HUDEP-2 (cell line): ENCODE data around the gene UMPS.
"Not testable (repeated sequence)": the region's sequence is repeated elsewhere in the genome, so short reads cannot be mapped to it uniquely, and the experiment has no call there.

Experiments used
- DNase-seq, 76 experiments: peaks; one replicate each; lab custom pipeline; 2025; ENCODE audit not compliant: unreplicated experiment in 76 of 76; lab: John Stamatoyannopoulos, UW

UMPS gene

DNA sequence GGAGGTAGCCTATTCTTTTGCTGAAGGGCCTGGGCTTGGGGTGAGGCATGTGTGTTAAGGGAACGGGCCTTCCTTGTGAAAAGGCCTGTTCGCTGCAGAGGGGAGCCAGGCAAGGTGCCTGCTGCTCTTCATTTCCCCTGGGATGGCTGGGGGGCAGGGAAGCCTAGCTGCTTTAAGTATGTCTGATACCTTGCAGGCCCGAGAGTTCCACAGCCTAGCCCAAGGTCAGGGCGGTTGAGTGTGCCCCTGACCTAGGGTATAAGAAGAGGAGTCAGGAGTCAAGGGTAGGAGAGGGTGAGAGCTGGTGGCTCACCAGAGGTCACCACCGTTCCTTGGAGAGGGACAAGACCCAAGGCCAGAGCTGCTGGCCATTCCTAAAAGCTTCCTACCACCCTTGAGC, 46.6 kb downstream of the UMPS start:
- DNase-seq: no peak

DNA sequence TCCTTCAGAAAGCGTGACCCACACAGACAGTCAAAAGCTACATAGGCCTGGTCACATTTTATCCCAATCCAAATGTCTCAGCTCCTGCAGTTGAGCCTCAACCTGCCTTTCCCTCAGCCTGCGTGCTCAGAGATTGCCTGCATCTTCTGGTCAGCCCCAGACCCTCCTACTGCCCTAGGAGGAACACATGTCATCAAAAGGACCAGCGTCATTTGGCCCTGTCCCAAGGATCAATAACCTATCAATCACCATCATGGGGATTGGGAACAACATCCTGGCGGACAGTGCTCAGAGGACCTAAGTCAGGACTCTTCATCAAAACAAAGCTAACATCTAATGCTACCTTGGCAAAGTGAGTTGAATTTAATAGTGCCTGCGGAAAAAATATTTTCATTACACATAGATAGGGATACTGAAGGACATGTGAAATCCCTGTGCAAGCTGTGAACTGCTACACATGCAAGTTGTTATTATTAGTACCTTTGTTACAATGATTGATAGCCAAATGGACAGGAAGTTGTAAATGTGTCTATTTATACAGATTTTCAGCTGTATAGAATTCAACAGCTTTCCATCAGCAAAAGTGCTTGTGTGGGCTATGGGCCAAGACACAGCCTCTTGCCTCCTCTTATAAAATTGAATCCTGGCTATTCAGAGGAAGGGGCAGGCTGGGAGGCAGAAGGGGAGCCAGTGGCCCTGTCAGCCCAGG, 47.7 kb downstream of the UMPS start:
- DNase-seq: no peak

- no peak for DNase-seq
Observed at GRCh38 chr3:124779116-124779515, 48.9 kb downstream of the UMPS start.

GRCh38 chr3:124779751-124780191, 49.5 kb downstream of the UMPS start:
- no peak for DNase-seq

GRCh38 chr3:124780356-124780755, 50.1 kb downstream of the UMPS start:
- no peak for DNase-seq

DNA sequence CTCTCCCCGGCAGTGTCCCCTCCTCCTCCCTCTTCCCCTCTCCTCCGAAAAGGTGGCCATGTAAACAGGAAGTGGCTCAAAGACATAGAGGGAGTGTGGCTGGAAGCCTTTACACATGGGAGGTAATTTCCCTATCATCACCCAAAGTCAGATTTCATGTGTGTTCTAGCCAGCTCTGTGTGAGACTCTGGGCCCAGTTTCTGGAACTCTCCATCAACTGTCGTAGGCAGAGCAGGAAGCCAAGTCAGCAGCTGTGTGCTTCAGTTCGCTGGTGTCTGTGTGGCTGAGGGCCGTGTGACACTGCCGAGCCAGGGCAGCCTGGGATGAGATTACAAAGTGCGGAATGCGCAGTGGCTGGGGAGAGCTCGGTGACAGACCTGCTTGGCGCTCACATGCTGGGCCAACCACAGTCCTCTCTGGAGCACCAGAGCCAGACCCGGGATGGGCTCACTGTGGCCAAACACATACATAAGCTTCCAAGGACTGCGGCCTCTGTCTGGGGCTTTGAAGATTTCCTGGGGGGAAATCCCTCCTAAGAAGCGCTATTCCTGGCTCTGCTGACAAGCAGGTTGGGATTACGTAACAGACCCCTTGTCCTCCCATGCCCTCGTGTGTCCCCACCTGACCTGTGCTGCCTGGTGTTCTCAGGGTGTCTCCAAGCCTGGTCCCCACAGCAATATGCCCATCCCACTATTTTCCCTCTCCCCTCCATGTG, 50.7 kb downstream of the UMPS start:
- DNase-seq: no peak

DNA sequence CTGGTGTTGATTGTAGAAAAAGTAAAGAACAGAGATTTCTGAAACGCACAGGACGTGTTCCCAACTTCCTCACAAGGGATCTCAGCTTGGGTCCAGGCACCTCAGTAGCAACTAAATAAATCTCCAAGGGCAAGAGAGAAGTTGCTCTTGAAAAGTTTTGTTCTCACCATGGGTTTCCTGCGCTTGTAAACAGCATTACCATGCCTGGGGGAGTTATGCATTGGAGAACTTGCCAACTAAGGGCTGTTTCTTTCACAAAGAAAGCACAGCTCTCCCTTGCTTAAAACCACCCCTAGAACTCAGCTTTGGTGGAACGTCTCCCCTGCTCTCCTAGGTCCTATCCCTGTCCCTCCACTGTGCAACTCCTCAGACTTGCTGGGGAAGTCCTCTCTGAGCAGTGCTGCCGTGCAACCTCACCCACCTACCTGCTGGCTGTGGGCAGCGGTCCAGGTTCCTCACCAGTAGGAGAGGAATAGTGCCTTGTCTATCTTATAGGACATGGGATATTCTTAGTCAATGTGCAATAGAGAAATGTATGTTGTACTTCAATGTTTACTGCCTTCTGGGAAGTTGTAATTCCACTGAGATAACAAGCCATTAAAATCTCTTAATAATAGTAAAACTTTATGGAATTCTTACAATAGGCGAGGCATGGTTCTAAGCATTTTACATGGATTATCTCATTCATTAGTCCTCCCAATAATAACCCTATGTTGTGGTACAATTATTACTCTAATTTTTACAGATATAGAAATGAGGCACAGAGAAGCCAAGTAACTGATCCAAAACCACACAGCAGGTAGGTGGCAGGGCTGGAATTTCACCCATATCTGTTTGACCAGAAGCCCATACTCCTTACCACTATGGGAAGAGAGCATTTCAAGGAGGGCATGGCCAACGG, 51.5 kb downstream of the UMPS start:
- no peak for DNase-seq

- not testable (repeated sequence) for DNase-seq
Observed at GRCh38 chr3:124782377-124782712, 52.1 kb downstream of the UMPS start.

DNA sequence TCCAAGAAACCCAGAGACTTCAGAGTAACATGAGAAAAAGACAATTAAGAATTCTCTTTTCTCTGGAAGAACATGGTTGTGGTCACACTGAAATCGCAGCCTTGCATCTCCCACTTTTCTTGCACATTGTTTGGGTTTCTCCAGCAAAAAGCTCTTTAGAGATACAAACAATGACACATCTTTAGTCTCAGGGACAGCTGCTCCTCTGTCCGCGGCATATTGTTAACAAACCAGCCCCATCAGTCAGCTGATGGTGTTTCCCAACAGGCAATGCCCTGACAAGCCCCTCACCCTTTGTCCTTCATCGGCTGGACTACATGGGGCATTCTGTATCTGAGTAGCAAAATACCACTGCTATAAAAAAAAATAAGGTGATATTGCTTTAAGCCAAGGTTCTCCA, 53.4 kb downstream of the UMPS start:
- no peak for DNase-seq

DNA sequence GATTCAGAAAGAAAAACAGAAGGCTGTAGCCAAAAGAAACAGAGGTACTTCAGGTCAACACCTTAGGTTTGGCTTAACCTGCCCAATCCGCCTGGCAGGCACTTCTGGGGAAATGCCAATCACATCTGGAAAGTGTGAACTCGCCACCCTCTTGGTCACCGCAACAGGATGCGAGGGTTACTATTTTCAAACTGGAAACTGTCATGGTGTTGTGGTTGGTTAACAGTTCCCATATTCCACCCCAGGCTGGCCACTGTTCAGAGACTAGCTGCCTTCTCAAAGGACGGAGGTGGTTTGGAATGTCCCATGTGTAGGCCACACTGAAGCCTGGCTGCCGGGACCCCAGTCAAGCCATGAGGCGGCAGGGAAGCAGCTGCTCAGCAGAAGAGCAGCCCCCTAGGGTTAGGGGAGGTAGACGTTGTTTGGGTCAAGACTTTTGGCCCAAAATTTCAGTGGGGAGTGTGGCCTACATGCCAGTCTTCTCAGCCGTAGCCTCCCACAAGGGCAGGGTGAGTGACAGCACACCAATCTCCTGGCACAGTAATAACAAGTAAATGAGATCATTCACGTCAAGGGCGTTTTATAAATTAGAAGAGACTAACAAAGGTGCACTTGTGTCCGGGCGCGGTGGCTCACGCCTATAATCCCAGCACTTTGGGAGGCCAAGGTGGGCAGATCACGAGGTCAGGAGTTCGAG, 54.6 kb downstream of the UMPS start:
- no peak for DNase-seq

DNA sequence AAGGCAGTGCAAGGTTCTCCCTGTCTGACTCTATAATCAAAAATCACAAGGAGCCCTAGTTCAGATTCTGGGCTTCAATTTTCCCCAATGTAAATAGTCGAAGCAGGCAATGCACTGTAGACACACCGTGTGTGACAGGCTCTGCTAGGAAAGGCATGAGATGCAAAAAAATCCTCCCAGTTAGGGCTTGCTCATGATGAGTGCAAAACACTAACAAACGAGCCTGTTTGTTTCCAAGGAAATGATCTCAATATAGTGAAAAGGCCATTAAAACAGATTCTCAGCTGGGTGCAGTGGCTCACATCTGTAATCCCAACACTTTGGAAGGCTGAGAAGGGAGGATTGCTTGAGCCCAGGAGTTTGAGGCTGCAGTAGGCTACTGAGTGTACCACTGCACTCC, 55.7 kb downstream of the UMPS start:
- no peak for DNase-seq

DNA sequence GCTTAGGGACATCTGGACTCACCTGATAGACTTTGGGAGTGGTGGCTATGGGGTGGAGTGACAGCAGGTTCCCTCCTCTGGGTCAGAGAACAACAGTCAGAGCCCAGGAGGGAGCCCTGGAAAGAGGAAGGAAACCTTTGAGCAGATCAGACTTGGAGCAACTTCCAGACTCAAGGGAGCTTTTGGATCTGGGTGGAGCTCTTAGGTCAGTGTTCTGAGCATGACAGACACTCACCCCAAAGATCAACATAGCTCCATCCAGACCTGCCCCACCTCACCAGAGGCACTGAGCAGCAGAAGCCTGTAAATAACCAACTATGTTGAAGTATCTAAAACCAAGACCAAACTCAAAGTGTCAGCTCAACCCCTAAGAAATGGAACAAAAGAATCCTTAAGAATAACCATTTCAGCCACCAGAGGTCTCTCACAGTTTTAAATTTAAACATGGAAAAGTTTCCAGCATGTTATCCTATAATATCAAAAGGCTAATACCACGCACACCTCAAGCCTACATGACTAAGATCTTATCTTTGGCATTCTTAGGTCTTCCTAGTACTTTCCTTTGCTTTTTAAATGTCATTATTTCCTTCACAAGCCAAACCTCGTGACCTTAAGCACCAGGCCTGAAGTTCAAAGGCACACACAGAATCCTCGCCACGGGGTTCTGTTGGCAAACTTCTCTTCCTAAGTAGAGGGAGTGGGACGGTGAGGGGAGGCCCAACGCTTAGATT, 56.4 kb downstream of the UMPS start:
- DNase-seq: no peak

GRCh38 chr3:124787476-124788195, 57.4 kb downstream of the UMPS start:
- no peak for DNase-seq

DNA sequence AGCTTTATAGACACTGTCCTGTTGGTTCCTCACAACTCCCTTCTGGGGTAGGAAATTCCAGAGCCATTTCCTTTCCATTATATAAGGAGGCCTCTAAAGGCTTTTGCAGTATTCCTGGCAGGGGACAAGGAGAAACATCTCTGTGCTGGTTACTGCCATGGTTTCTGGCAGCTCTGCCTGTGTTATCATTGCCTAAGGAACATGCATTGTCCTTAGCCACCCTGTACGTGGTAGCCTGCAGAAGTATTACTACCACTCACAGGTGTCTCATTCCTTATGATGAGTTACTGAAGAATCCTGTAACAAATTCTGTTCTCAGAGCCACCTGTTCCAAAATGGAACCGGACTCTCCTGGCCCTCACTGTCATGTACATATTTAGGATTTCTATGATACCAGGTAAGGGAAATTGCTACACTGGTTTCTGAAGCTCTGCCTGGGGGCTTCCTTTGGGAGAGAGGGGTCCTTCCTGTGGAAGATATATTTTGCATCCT, 58.0 kb downstream of the UMPS start:
- no peak for DNase-seq

GRCh38 chr3:124789103-124789502, 58.9 kb downstream of the UMPS start:
- not testable (repeated sequence) for DNase-seq

- no peak for DNase-seq
Observed at GRCh38 chr3:124791142-124791541, 60.9 kb downstream of the UMPS start.

DNA sequence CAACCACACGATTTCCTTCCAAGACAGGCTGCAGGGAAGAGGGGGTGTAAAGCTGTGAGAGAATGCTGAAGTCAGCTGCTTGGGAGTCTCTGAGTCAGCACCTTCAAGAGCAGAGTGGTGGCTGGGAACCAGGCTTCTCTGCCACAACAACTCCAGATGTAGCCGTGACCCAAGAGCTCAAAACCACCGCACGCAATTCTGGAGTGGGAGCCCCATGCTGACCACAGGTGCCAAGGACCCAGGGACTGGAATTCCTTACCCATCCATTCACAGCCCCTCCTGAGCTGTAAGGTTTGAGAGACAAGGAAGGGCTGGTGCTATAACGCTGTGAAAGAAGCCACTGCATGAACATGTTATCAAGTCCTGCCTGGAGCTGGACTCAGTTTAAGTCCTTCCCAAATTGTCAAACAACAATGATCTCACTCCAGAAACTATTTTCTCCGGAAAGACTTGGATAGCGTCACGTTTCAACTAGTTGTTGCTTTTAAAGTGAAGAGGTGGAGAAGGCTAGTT, 61.4 kb downstream of the UMPS start:
- no peak for DNase-seq

GRCh38 chr3:124792341-124793040, 62.2 kb downstream of the UMPS start:
- DNase-seq: no peak
